HTR-8/SVneo (cell line): ENCODE measurements around the gene XPO6.
"Not testable (repeated sequence)": the region's sequence is repeated elsewhere in the genome, so short reads cannot be mapped to it uniquely, and the experiment has no call there.

Experiments
- DNase-seq: peaks from one replicate; pipeline ENCODE4 v3.0.0; 2011; ENCODE audit warnings: low spot score, mixed read lengths; ENCODE audit not compliant: insufficient read length
- FAIRE-seq: peaks from 2 replicates; lab custom pipeline; 2011; peaks lifted over from hg19 to GRCh38; lab: Jason Lieb, UNC

The XPO6 gene

GRCh38 chr16:28120754-28121153 lies 91.0 kb downstream of the XPO6 start:
- FAIRE-seq (no peak), DNase-seq (no peak)

GRCh38 chr16:28118637-28119036 lies 93.1 kb downstream of the XPO6 start:
- DNase-seq = no peak
- FAIRE-seq = no peak

GRCh38 chr16:28117168-28117565 lies 94.6 kb downstream of the XPO6 start:
- FAIRE-seq = no peak
- no peak for DNase-seq

- not testable (repeated sequence) for FAIRE-seq, DNase-seq
Observed at GRCh38 chr16:28115866-28116265, 95.9 kb downstream of the XPO6 start.

GRCh38 chr16:28112908-28113307 lies 98.9 kb downstream of the XPO6 start:
- FAIRE-seq = no peak
- no peak for DNase-seq

- DNase-seq (no peak), FAIRE-seq (no peak)
Observed at GRCh38 chr16:28110977-28111376, 100.8 kb downstream of the XPO6 start.

- no peak for FAIRE-seq
- DNase-seq = no peak
Observed at GRCh38 chr16:28110479-28110878, 101.3 kb downstream of the XPO6 start.

GRCh38 chr16:28110074-28110473 lies 101.7 kb downstream of the XPO6 start:
- DNase-seq (no peak), FAIRE-seq (no peak)

- DNase-seq (no peak), FAIRE-seq (no peak)
Observed at GRCh38 chr16:28108590-28109247, 103.0 kb downstream of the XPO6 start.

GRCh38 chr16:28107232-28107631 lies 104.5 kb downstream of the XPO6 start:
- no peak for DNase-seq
- FAIRE-seq = no peak

GRCh38 chr16:28106467-28107215 lies 105.1 kb downstream of the XPO6 start:
- FAIRE-seq (no peak), DNase-seq (no peak)

GRCh38 chr16:28105954-28106353 lies 105.8 kb downstream of the XPO6 start:
- FAIRE-seq (no peak), DNase-seq (no peak)

- FAIRE-seq (no peak), DNase-seq (no peak)
Observed at GRCh38 chr16:28105297-28105696, 106.5 kb downstream of the XPO6 start.

GRCh38 chr16:28104404-28104803 lies 107.4 kb downstream of the XPO6 start:
- FAIRE-seq = no peak

GRCh38 chr16:28103516-28104170 lies 108.1 kb downstream of the XPO6 start:
- FAIRE-seq = no peak
- no peak for DNase-seq

More at GRCh38 chr16:28104404-28104803, 107.4 kb downstream of the XPO6 start:
- no peak for DNase-seq

GRCh38 chr16:28101533-28101890 lies 110.3 kb downstream of the XPO6 start:
- FAIRE-seq = no peak
- DNase-seq = no peak

- DNase-seq = no peak
- FAIRE-seq = no peak
Observed at GRCh38 chr16:28100810-28101532, 110.8 kb downstream of the XPO6 start.

- no peak for FAIRE-seq
- DNase-seq = no peak
Observed at GRCh38 chr16:28098959-28099945, 112.5 kb downstream of the XPO6 start.

GRCh38 chr16:28098171-28098958 lies 113.4 kb downstream of the XPO6 start:
- no peak for DNase-seq

More at GRCh38 chr16:28098171-28098958, 113.4 kb downstream of the XPO6 start:
- FAIRE-seq = no peak
